HUES64 (cell line): ENCODE results near the gene CDH13.

ENCODE experiments used
- H3K27ac ChIP-seq: 2 replicates; pipeline ENCODE4 v1.7.0; 2013; ENCODE audit warnings: low read depth, low read length, inconsistent platforms
- H3K27me3 ChIP-seq: 2 replicates; pipeline ENCODE4 v1.6.1; 2013; ENCODE audit warnings: mild to moderate bottlenecking, low read length; ENCODE audit not compliant: insufficient read depth
- H3K36me3 ChIP-seq: 2 replicates; pipeline ENCODE4 v1.6.1; 2013; ENCODE audit warnings: mild to moderate bottlenecking, low read length; ENCODE audit not compliant: insufficient read depth
- H3K4me1 ChIP-seq: 2 replicates; pipeline ENCODE4 v1.6.1; 2013; ENCODE audit warnings: mild to moderate bottlenecking, low read length, moderate library complexity; ENCODE audit not compliant: insufficient read depth
- H3K4me3 ChIP-seq: 2 replicates; pipeline ENCODE4 v1.5.1; 2013; ENCODE audit warnings: mild to moderate bottlenecking, low read length, moderate library complexity
- H3K9ac ChIP-seq: 2 replicates; pipeline ENCODE4 v1.6.1; 2013; ENCODE audit warnings: mild to moderate bottlenecking, low read depth, low read length
- H3K9me3 ChIP-seq: 2 replicates; pipeline ENCODE4 v1.6.1; 2013; ENCODE audit warnings: low read depth, low read length; ENCODE audit not compliant: insufficient read depth
- WGBS: fragments of 150-250, 120-280 bp; methylation state at CpG from one replicate; pipeline ENCODE4 v1.1.7; 2013; ENCODE audit warnings: missing lambda C conversion rate; 5-methylcytosine and 5-hydroxymethylcytosine counted together

CDH13 gene

GRCh38 chr16:83802135-83802534 is 1175.4 kb downstream of the CDH13 start:
- H3K9me3 ChIP-seq: no peaks in the 10 kb centered on the region
- peaks cover 18% of the 10 kb centered on the region for H3K4me1 ChIP-seq
- H3K9ac ChIP-seq: peak overlapping the region; percentile 46

GRCh38 chr16:83802554-83803205 is 1175.9 kb downstream of the CDH13 start:
- H3K9me3 ChIP-seq: no peaks in the 10 kb centered on the region
- H3K9ac ChIP-seq: peak overlapping the region; percentile 46
- no peaks in the 10 kb centered on the region for H3K36me3 ChIP-seq
- H3K27me3 ChIP-seq: no peaks in the 10 kb centered on the region
- WGBS: 67% methylated on average over 10 of the region's 11 CpGs
- peak overlapping the region; percentile 11; the same call in 1 of the 2 replicates for H3K4me3 ChIP-seq
- H3K4me1 ChIP-seq: peaks cover 16% of the 10 kb centered on the region
- peak overlapping the region; percentile 75 for H3K27ac ChIP-seq

More at GRCh38 chr16:83802135-83802534, 1175.4 kb downstream of the CDH13 start:
- 26% methylated on average over 4 of the region's 6 CpGs for WGBS
- Histone ChIP-seq H3K27me3 (no peaks in the 10 kb centered on the region), H3K36me3 (no peaks in the 10 kb centered on the region), H3K4me3 (peak overlapping the region; percentile 11; the same call in 1 of the 2 replicates), H3K27ac (peak overlapping the region; percentile 75)

DNA sequence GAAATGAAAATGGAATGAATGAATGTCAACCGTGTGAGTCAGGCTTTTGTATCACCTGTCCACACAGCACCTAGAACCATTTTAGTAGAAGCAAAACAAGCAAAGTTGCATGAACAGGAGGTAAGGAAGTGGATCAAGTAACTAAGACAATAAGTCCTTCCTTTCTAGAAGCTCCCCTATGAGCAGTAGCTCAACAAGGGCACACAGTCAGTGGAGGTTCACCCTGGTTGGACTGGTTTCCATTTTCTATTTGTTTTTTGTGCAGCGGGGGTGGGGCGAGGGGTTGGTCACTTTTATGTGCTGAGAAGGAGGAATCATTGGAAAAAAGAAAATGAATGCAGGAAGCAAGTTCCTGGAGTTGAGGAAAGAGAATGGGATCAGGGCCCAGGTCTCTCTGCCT is 1177.0 kb downstream of the CDH13 start:
- H3K9me3 ChIP-seq: no peaks in the 10 kb centered on the region
- no peak overlapping the region for H3K27ac ChIP-seq
- H3K4me3 ChIP-seq: no peak overlapping the region
- peaks cover 17% of the 10 kb centered on the region for H3K4me1 ChIP-seq
- no peaks in the 10 kb centered on the region for H3K36me3 ChIP-seq
- H3K9ac ChIP-seq: no peak overlapping the region
- 90% methylated on average over 2 of the region's 3 CpGs for WGBS
- H3K27me3 ChIP-seq: no peaks in the 10 kb centered on the region

DNA sequence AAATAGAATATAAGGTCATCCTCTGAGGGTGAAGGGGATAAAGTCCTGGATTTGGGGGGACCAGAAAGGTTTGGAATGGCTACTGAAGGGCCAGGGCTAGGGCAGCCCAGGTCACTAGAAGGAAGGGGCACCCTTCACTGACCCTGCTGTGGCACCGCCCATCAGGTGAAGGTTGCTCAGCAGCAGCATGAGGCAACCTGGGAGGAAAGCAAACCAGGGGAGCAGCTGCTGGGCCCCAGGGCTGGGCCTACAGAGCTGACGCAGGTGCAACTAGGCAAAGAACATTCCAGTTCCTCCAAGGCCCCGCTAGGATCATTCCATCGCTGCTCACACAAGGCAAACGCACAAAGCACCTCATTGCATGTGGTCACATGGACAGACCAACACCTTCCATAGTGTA is 1177.6 kb downstream of the CDH13 start:
- Histone ChIP-seq H3K9me3 (no peaks in the 10 kb centered on the region), H3K4me3 (no peak overlapping the region), H3K27ac (no peak overlapping the region), H3K27me3 (no peaks in the 10 kb centered on the region), H3K36me3 (no peaks in the 10 kb centered on the region), H3K4me1 (peaks cover 21% of the 10 kb centered on the region), H3K9ac (no peak overlapping the region)
- WGBS: 96% methylated on average over 5 of the region's 5 CpGs

DNA sequence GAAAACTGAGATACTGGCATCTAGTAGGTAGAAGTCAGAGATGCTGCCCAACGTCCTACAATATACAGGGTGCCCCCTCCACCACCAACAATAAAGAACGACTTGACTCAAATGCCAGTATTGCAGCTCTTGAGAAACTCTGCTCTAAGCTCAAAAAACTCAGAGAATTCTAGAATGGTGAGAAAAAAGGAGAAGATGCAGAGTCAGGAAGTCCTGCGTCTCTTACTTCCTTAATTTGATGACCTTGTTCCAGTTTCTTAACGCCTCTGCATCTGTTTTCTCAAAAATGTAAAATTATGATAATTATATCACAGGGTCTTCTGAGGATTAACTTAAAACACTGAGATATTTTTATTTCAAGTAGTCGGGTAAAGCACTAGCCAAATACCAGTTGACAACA is 1179.3 kb downstream of the CDH13 start:
- no peak overlapping the region for H3K9ac ChIP-seq
- WGBS: 93% methylated on average over 3 of the region's 5 CpGs
- H3K36me3 ChIP-seq: peaks cover 14% of the 10 kb centered on the region
- no peaks in the 10 kb centered on the region for H3K9me3 ChIP-seq
- H3K27ac ChIP-seq: no peak overlapping the region
- peaks cover 25% of the 10 kb centered on the region for H3K4me1 ChIP-seq
- no peak overlapping the region for H3K4me3 ChIP-seq
- H3K27me3 ChIP-seq: no peaks in the 10 kb centered on the region

- WGBS: 88% methylated on average over 6 of the region's 6 CpGs
- Histone ChIP-seq H3K9me3 (no peaks in the 10 kb centered on the region), H3K9ac (no peak overlapping the region), H3K27ac (no peak overlapping the region), H3K4me3 (no peak overlapping the region), H3K27me3 (no peaks in the 10 kb centered on the region), H3K36me3 (peaks cover 21% of the 10 kb centered on the region), H3K4me1 (peaks cover 25% of the 10 kb centered on the region)
Measured at GRCh38 chr16:83806731-83807130, 1180.0 kb downstream of the CDH13 start.

GRCh38 chr16:83807327-83807709 is 1180.5 kb downstream of the CDH13 start:
- Histone ChIP-seq H3K36me3 (peaks cover 27% of the 10 kb centered on the region), H3K9ac (no peak overlapping the region), H3K27ac (no peak overlapping the region), H3K9me3 (no peaks in the 10 kb centered on the region), H3K27me3 (no peaks in the 10 kb centered on the region), H3K4me3 (no peak overlapping the region), H3K4me1 (peaks cover 22% of the 10 kb centered on the region)
- 91% methylated on average over 8 of the region's 8 CpGs for WGBS

GRCh38 chr16:83807710-83808572 is 1181.2 kb downstream of the CDH13 start, which contains the start of gene HSBP1:
TSS of gene HSBP1 (plus strand) at chr16:83807978. CDS start at chr16:83808077, 99 bp downstream.
- Histone ChIP-seq H3K36me3 (peaks cover 33% of the 10 kb centered on the region), H3K9ac (peak within 1 kb of the TSS; percentile 76), H3K4me1 (peaks cover 20% of the 10 kb centered on the region), H3K4me3 (peak within 1 kb of the TSS; percentile 76), H3K27ac (0 out of 2 replicates have a peak within 1 kb of the TSS, but pooled peaks have one; percentile 54), H3K9me3 (no peaks in the 10 kb centered on the region), H3K27me3 (no peaks in the 10 kb centered on the region)
- WGBS: 2% methylated on average over 74 of the region's 76 CpGs

DNA sequence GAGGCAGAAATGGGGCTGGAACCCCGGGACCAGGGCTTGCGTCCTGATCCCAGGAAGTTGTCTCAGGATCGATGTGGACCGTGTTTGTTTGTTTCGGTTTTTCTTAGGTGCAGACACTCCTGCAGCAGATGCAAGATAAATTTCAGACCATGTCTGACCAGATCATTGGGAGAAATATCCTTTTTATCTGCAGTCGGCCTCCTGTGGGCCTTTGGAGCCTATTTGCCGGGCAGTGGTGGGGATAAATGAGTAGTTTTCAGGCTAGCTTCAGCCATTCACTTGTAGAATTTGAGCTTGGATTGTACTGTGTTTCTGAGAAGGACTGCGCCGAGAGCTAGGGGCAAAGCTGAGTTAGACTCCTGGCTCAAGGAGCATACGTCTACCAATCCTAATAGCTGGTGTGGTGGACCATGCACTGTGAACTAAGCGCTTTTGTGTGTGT is 1181.8 kb downstream of the CDH13 start:
- WGBS: 35% methylated on average over 11 of the region's 11 CpGs
- Histone ChIP-seq H3K36me3 (peaks cover 35% of the 10 kb centered on the region), H3K27me3 (no peaks in the 10 kb centered on the region), H3K4me3 (peak overlapping the region; percentile 76), H3K9me3 (no peaks in the 10 kb centered on the region), H3K27ac (no peak overlapping the region), H3K9ac (peak overlapping the region; percentile 76), H3K4me1 (peaks cover 22% of the 10 kb centered on the region)

- WGBS: 85% methylated on average over 13 of the region's 13 CpGs
- Histone ChIP-seq H3K36me3 (peaks cover 35% of the 10 kb centered on the region), H3K27ac (no peak overlapping the region), H3K9ac (peak overlapping the region; percentile 76; the same call in 1 of the 2 replicates), H3K9me3 (no peaks in the 10 kb centered on the region), H3K4me3 (peak overlapping the region; percentile 76), H3K4me1 (peaks cover 24% of the 10 kb centered on the region), H3K27me3 (no peaks in the 10 kb centered on the region)
Measured at GRCh38 chr16:83809092-83809491, 1182.3 kb downstream of the CDH13 start.

DNA sequence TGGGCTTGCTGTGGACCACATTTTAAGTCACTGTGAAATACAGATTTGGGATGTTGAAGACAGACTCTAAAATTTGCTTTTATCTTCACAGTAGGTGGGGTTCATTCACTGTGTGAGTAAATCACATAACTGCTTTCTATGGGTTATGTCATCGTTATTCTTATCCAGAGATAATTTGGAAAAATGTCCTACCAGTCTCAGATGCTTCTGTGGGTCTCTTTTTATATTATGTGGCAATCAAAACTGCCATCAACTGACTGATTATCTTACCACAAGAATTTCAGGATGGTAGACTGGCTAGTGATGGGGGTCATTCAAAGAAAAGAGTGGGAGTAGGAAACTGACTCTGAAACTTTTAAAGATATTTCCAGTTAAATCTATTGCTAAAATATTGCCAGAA is 1184.1 kb downstream of the CDH13 start:
- 92% methylated on average over 1 of the region's 1 CpG for WGBS
- H3K27me3 ChIP-seq: no peaks in the 10 kb centered on the region
- no peak overlapping the region for H3K9ac ChIP-seq
- no peak overlapping the region; the same call in 1 of the 2 replicates for H3K4me3 ChIP-seq
- no peak overlapping the region for H3K27ac ChIP-seq
- no peaks in the 10 kb centered on the region for H3K9me3 ChIP-seq
- H3K4me1 ChIP-seq: peaks cover 34% of the 10 kb centered on the region
- peaks cover 35% of the 10 kb centered on the region for H3K36me3 ChIP-seq
